Loucy (cell line): Measurements from ENCODE around the gene L3HYPDH.

Experiments used
- H2AFZ ChIP-seq: fragments of 200-600 bp; sonication (generic); 2 replicates; pipeline ENCODE4 v1.6.0; 2016; ENCODE audit warnings: antibody characterized with exemption, mild to moderate bottlenecking, low read length, moderate library complexity
- H3F3A ChIP-seq: fragments of 200-600 bp; 2 replicates; pipeline ENCODE4 v1.6.0; 2016; ENCODE audit warnings: antibody characterized with exemption, low read depth, mild to moderate bottlenecking
- H3K27me3 ChIP-seq: fragments of 200-600 bp; sonication (generic); 2 replicates; pipeline ENCODE4 v1.6.1; 2014; ENCODE audit warnings: low read length, mild to moderate bottlenecking; ENCODE audit not compliant: insufficient read depth, poor library complexity, severe bottlenecking
- H3K36me3 ChIP-seq: fragments of 200-600 bp; sonication (generic); 2 replicates; pipeline ENCODE4 v1.6.1; 2016; ENCODE audit warnings: low read length; ENCODE audit not compliant: insufficient read depth
- H3K4me1 ChIP-seq: fragments of 200-600 bp; sonication (generic); 2 replicates; pipeline ENCODE4 v1.5.1; 2014; ENCODE audit warnings: low read length, mild to moderate bottlenecking; ENCODE audit not compliant: insufficient read depth, poor library complexity, severe bottlenecking
- H3K4me2 ChIP-seq: fragments of 200-600 bp; sonication (generic); 2 replicates; pipeline ENCODE4 v1.6.0; 2014; ENCODE audit warnings: antibody characterized with exemption, low read length, low read depth, mild to moderate bottlenecking; ENCODE audit not compliant: poor library complexity, severe bottlenecking
- H3K4me3 ChIP-seq: fragments of 200-600 bp; sonication (generic); 2 replicates; pipeline ENCODE4 v1.5.1; 2014; ENCODE audit warnings: low read length, mild to moderate bottlenecking, mixed read lengths; ENCODE audit not compliant: poor library complexity, severe bottlenecking
- H3K79me2 ChIP-seq: fragments of 200-600 bp; sonication (generic); 2 replicates; pipeline ENCODE4 v1.6.1; 2014; ENCODE audit warnings: low read length; ENCODE audit not compliant: insufficient read depth
- H3K9ac ChIP-seq: fragments of 200-600 bp; sonication (generic); 2 replicates; pipeline ENCODE4 v1.6.0; 2014; ENCODE audit warnings: mild to moderate bottlenecking, low read depth, low read length, moderate library complexity; ENCODE audit not compliant: poor library complexity, severe bottlenecking
- H3K9me2 ChIP-seq: fragments of 200-600 bp; sonication (generic); replicated peaks from 2 replicates; pipeline ENCODE4 v1.6.1; 2016; ENCODE audit warnings: low read depth, low read length, mixed read lengths
- H3K9me3 ChIP-seq: fragments of 200-600 bp; sonication (generic); 2 replicates; pipeline ENCODE4 v1.6.1; 2014; ENCODE audit warnings: mild to moderate bottlenecking, antibody characterized with exemption, low read length, low read depth; ENCODE audit not compliant: insufficient read depth
- H4K20me1 ChIP-seq: fragments of 200-600 bp; sonication (generic); 2 replicates; pipeline ENCODE4 v1.6.0; 2014; ENCODE audit warnings: antibody characterized with exemption, low read length, mild to moderate bottlenecking; ENCODE audit not compliant: insufficient read depth, poor library complexity, severe bottlenecking
- EZH2phosphoT487 ChIP-seq: fragments of 200-600 bp; IDR thresholded peaks from 2 replicates; pipeline ENCODE4 v1.6.1; 2018; ENCODE audit warnings: antibody characterized with exemption, mild to moderate bottlenecking, moderate library complexity, borderline replicate concordance
- TF ChIP-seq, protein P1 (sequence below): fragments of 200-600 bp; sonication (generic); conservative IDR thresholded peaks from 2 replicates; pipeline ENCODE4 v1.5.1; 2014; ENCODE audit warnings: mild to moderate bottlenecking, antibody characterized with exemption, low read length

Gene L3HYPDH

DNA sequence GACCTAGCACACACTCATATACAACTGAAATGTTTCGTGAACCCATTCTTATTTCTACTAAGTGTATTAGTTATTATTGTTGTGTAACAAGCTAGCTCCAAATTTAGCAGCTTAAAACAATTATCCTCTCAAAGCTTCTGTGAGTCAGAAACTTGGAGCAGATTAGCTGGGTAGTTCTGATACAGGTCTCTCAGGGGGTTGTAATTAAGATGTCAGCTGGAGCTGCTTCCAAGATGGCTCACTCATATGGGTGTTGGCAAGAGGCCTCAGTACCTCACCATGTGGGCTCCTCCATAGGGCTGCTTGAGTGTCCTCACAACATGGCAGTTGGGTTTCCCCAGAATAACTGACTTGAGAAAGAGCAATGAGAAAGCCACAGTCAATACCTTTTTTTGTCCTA is 28.8 kb downstream of the L3HYPDH start:
- Histone ChIP-seq H2AFZ (no peak overlapping the region), H3K4me2 (no peak overlapping the region), H3K9me2 (no peaks in the 10 kb centered on the region), H3K27me3 (no peaks in the 10 kb centered on the region), H3K4me1 (no peaks in the 10 kb centered on the region), H3F3A (no peaks in the 10 kb centered on the region), H3K9me3 (peaks cover 3% of the 10 kb centered on the region; the same call in 1 of the 2 replicates), H4K20me1 (no peaks in the 10 kb centered on the region), H3K36me3 (no peaks in the 10 kb centered on the region), H3K79me2 (no peaks in the 10 kb centered on the region), H3K4me3 (no peak overlapping the region), H3K9ac (no peak overlapping the region)
- TF ChIP-seq, protein P1, sequence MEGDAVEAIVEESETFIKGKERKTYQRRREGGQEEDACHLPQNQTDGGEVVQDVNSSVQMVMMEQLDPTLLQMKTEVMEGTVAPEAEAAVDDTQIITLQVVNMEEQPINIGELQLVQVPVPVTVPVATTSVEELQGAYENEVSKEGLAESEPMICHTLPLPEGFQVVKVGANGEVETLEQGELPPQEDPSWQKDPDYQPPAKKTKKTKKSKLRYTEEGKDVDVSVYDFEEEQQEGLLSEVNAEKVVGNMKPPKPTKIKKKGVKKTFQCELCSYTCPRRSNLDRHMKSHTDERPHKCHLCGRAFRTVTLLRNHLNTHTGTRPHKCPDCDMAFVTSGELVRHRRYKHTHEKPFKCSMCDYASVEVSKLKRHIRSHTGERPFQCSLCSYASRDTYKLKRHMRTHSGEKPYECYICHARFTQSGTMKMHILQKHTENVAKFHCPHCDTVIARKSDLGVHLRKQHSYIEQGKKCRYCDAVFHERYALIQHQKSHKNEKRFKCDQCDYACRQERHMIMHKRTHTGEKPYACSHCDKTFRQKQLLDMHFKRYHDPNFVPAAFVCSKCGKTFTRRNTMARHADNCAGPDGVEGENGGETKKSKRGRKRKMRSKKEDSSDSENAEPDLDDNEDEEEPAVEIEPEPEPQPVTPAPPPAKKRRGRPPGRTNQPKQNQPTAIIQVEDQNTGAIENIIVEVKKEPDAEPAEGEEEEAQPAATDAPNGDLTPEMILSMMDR = no peak
- no peak for TF ChIP-seq EZH2phosphoT487

DNA sequence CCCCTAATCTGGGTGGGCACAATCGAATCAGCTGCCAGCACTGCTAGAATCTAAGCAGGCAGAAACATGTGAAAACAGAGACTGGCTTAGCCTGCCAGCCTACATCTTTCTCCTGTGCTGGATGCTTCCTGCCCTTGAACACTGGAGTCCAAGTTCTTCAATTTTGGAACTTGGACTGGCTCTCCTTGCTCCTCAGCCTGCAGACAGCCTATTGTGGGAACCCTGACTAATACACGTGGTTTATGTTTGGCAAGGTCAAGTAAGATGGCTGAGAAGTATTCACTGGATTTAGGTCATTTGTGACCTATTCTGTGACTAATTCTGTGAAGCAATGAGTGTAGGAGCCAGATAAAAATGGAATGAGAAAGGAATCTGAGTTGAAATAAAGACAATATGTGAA is 30.1 kb downstream of the L3HYPDH start:
- Histone ChIP-seq H3K4me3 (no peak overlapping the region), H3K27me3 (no peaks in the 10 kb centered on the region), H3F3A (no peaks in the 10 kb centered on the region), H3K9ac (no peak overlapping the region), H3K9me2 (no peaks in the 10 kb centered on the region), H3K4me2 (no peak overlapping the region), H3K79me2 (no peaks in the 10 kb centered on the region), H2AFZ (no peak overlapping the region), H3K36me3 (no peaks in the 10 kb centered on the region), H3K9me3 (peaks cover 3% of the 10 kb centered on the region; the same call in 1 of the 2 replicates), H3K4me1 (no peaks in the 10 kb centered on the region), H4K20me1 (no peaks in the 10 kb centered on the region)
- TF ChIP-seq, protein P1 = no peak
- no peak for TF ChIP-seq EZH2phosphoT487

DNA sequence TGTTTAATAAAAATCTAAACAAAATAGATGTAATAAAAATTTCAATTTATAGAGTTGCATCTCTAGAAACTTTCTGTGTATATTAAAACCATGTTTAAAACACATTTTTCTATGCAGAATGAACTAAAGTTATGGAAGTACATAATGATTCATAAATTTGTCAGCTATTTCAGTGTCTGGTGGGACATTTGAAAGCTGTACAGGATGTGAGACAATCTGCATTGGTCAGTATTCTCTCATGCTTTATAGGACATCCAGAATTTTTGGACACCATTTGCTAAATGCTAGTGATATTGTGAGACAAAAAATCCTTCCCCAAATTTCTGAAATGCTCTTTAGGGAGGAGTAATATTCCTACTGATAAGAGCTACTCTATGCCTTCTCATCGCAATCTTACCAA is 32.4 kb downstream of the L3HYPDH start:
- no peaks in the 10 kb centered on the region for H4K20me1 ChIP-seq
- H3K4me1 ChIP-seq = no peaks in the 10 kb centered on the region
- H3K79me2 ChIP-seq = no peaks in the 10 kb centered on the region
- H3F3A ChIP-seq = no peaks in the 10 kb centered on the region
- H3K27me3 ChIP-seq = no peaks in the 10 kb centered on the region
- no peaks in the 10 kb centered on the region for H3K9me2 ChIP-seq
- no peak overlapping the region for H2AFZ ChIP-seq
- H3K9me3 ChIP-seq = peaks cover 3% of the 10 kb centered on the region; the same call in 1 of the 2 replicates
- no peak overlapping the region for H3K4me3 ChIP-seq
- H3K4me2 ChIP-seq = no peak overlapping the region
- H3K9ac ChIP-seq = no peak overlapping the region
- TF ChIP-seq, protein P1 = no peak
- TF ChIP-seq EZH2phosphoT487 = no peak
- H3K36me3 ChIP-seq = no peaks in the 10 kb centered on the region
